Measurements from ENCODE around the gene FARS2. TPM values are rescaled to one million over a fixed set of nuclear protein-coding genes. Genes with fewer than 3 reads are reported as not detected.
A peak's percentile ranks its signal among the peaks of the same experiment; 100 is the strongest.
"Not testable (repeated sequence)": the region's sequence is repeated elsewhere in the genome, so short reads cannot be mapped to it uniquely, and the experiment has no call there.

Gene FARS2
- total RNA-seq, 1 donor from 2014 or later = 22.0 TPM

- no peak for DNase-seq (ENCODE audit: low read depth in 2 of 2)
These were observed 421.2 kb downstream of the FARS2 start for GRCh38 chr6:5682530-5682929.

- not testable (repeated sequence) for DNase-seq (ENCODE audit: low read depth in 2 of 2)
These were observed 422.4 kb downstream of the FARS2 start for GRCh38 chr6:5683747-5684146.

GRCh38 chr6:5684320-5685053 lies 423.2 kb downstream of the FARS2 start:
- no peak for DNase-seq (ENCODE audit: low read depth in 2 of 2)

GRCh38 chr6:5693225-5694145 lies 432.2 kb downstream of the FARS2 start:
- no peak for DNase-seq (ENCODE audit: low read depth in 2 of 2)

GRCh38 chr6:5695260-5696245 lies 434.2 kb downstream of the FARS2 start:
- peak; percentile 19 to 76 for DNase-seq (ENCODE audit: low read depth in 2 of 2)

- no peak for DNase-seq (ENCODE audit: low read depth in 2 of 2)
These were observed 436.2 kb downstream of the FARS2 start for GRCh38 chr6:5697508-5697907.

- no peak for DNase-seq (ENCODE audit: low read depth in 2 of 2)
These were observed 437.0 kb downstream of the FARS2 start for GRCh38 chr6:5698318-5698717.

- DNase-seq (ENCODE audit: low read depth in 2 of 2) = not testable (repeated sequence)
These were observed 437.8 kb downstream of the FARS2 start for GRCh38 chr6:5699064-5699463.

- DNase-seq (ENCODE audit: low read depth in 2 of 2) = peak; percentile 10 to 69
These were observed 439.9 kb downstream of the FARS2 start for GRCh38 chr6:5701174-5701573.

GRCh38 chr6:5704708-5705107 lies 443.4 kb downstream of the FARS2 start:
- DNase-seq (ENCODE audit: low read depth in 2 of 2) = no peak

- no peak for DNase-seq (ENCODE audit: low read depth in 2 of 2)
These were observed 443.9 kb downstream of the FARS2 start for GRCh38 chr6:5705252-5705651.

- DNase-seq (ENCODE audit: low read depth in 2 of 2) = no peak
These were observed 445.1 kb downstream of the FARS2 start for GRCh38 chr6:5706124-5707033.

GRCh38 chr6:5707281-5708045 lies 446.1 kb downstream of the FARS2 start:
- no peak for DNase-seq (ENCODE audit: low read depth in 2 of 2)

GRCh38 chr6:5710516-5710915 lies 449.2 kb downstream of the FARS2 start:
- DNase-seq (ENCODE audit: low read depth in 2 of 2) = no peak

- DNase-seq (ENCODE audit: low read depth in 2 of 2) = no peak
These were observed 449.6 kb downstream of the FARS2 start for GRCh38 chr6:5710936-5711335.

- DNase-seq (ENCODE audit: low read depth in 2 of 2) = no peak
These were observed 451.3 kb downstream of the FARS2 start for GRCh38 chr6:5712349-5713215.

GRCh38 chr6:5713519-5713918 lies 452.2 kb downstream of the FARS2 start:
- DNase-seq (ENCODE audit: low read depth in 2 of 2) = no peak

- DNase-seq (ENCODE audit: low read depth in 2 of 2) = no peak
These were observed 457.1 kb downstream of the FARS2 start for GRCh38 chr6:5718231-5718947.
